Measurements from ENCODE around the gene MAML3. TPM values are rescaled to one million over a fixed set of nuclear protein-coding genes. Genes with fewer than 3 reads are reported as not detected.

Gene MAML3
- polyA plus RNA-seq, 1 donor = 6.0 TPM

GRCh38 chr4:139833151-139833910 is 320.7 kb downstream of the MAML3 start:
- no peak for DNase-seq

DNA sequence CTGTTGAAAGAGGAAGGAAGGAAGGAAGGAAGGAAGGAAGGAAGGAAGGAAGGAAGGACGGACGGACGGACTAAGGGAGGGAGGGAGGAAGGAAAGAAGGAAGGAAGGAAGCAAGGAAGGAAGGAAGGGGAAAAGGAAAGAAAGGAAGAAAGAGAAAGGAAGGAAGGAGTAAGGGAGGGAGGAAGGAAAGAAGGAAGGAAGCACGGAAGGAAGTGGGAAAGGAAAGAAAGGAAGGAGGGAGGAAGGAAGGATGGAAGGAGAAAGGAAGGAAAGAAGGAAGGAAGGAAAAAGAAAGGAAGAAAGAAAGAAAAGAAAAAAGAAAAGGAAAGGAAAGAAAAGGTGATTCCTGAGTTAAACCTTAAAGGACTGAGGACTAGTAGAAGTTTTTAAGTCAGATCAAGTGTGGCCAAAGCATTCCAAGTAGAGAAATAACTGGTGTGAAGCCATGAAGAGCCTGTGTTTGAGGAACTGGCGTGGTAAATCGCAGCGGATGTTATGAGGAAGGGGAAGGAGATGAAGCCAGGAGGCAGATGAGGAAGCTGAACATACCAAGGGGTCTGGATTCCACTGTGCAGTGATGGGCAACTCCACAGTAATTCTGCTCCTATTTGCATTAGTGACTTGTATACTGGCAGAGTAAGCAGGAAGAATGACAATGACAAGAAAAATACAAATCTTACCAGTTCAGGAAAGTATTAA is 324.9 kb downstream of the MAML3 start:
- no peak for DNase-seq

- no peak for DNase-seq
Observed at GRCh38 chr4:139826426-139826825, 327.6 kb downstream of the MAML3 start.

GRCh38 chr4:139825523-139826014 is 328.4 kb downstream of the MAML3 start:
- no peak for DNase-seq

DNA sequence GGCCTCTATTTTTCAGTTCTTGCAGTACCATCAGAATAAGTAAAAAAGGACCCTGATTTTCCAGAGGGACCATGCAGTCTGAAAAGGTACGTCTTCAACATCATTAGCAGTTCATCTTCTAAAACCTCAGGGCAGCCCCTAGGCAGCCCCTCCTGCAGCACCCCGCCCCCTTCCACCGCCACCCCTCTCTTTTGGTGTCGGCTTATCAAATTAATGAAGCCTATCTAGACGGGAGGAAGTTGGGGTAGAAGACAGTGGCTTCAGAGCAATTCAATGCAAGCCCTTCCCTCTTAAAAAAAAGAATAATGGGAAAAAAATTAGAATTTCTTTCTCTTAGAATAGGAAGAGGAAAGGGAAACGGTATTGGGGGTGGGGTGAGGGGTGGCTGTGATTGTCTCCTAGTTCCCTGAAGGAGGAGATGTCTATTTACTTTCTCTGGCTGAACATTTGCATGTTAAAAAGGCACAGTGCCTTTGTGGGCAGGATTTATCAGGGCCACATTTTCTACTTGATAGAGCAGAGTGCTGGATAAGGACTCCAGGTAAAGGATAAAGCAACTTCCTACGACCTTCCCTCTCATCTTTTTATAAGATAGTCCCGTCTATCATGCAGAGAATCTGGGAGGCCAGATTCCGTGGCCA is 329.0 kb downstream of the MAML3 start:
- no peak for DNase-seq

DNA sequence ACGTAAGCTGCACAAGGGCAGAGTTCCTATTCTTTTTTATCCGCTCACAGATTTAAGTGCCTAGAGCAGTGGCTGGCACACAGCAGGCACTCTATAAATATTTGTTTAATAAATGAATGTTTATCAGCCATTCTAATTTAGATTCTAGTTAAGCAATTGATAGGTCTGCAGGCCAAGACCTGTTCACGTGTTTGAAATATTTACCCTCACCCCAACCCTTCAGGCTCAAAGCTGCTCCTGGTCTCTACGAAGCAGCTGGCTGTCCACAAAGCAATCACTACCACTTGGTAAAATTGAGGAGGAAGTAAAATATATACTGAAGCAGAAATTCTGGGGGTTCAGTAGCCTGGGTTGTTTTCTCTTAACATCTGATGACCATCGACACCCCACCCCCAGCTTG is 330.2 kb downstream of the MAML3 start:
- DNase-seq = no peak

GRCh38 chr4:139823345-139823744 is 330.6 kb downstream of the MAML3 start:
- DNase-seq = no peak

DNA sequence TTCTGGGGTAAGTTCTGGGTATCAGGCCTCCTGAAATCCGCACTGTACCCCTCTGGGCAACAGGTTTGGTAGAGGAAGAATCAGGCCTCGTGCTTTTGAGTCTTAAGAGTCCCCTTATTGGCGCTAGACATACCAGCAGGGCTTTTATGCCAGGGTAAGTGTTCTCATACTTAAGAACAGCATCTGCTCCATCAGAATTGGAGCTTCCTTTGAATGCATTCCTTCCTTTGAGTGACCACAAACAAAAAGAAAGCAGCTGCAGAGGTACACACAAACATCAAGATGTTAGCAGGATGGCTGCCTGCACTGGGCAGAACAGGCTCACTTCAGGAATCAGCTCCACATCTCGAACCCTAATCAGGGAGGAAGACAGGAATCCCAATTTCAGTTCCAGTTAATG is 331.6 kb downstream of the MAML3 start:
- DNase-seq = no peak

GRCh38 chr4:139819082-139819481 is 334.9 kb downstream of the MAML3 start:
- DNase-seq = no peak

- no peak for DNase-seq
Observed at GRCh38 chr4:139817657-139818452, 336.1 kb downstream of the MAML3 start.

DNA sequence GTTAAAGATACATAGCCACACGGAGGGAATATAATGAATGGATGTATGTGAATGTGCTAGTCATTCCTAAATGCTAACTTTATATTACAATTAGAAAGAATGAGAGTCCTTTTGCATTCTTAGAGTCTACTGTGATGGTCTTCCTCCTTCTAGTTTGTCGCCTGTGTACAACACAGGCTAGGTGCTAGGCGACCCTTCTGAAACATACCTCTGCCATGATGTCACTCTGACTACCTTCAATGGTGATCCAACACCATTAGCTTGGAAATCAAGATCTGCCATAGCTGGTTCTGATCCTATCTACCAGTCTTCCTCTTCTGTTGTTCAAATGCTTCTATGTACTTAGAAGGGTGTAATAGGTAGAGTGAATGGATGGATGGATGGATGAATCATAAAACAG is 337.1 kb downstream of the MAML3 start:
- no peak for DNase-seq

- DNase-seq = peak; percentile 44
Observed at GRCh38 chr4:139815778-139816601, 338.0 kb downstream of the MAML3 start.

DNA sequence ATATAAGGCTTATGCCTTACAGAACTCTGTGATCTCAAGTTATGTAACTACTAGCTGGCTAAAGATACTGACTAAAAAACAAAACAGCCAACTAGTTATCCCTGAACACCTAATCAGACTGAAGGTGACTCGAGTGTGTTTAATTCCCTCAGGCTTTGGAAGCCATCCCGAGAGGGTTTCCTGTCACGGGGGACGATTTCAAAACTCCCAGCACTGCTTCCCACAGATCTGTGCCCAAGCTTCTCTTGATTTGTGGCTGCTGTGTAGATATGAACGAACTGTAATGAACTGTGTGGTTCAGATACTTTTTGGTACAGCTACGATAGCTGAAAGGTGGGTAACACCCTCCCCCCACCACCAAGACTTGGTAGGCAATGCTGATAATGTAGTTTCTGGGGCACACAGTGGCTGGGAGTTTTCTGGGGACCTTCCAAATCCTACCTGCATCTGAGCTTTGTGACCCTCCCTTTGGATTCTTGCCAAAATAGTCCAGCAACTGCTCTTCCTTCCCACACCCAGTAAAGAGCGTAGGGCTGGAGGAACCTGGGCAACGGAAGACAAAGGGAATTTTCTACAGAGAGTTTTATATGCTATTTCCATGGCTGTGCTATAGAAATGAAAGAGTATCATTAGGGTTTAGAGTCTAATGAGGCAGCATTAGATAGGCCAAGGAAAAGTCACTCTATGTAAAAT is 339.5 kb downstream of the MAML3 start:
- no peak for DNase-seq

DNA sequence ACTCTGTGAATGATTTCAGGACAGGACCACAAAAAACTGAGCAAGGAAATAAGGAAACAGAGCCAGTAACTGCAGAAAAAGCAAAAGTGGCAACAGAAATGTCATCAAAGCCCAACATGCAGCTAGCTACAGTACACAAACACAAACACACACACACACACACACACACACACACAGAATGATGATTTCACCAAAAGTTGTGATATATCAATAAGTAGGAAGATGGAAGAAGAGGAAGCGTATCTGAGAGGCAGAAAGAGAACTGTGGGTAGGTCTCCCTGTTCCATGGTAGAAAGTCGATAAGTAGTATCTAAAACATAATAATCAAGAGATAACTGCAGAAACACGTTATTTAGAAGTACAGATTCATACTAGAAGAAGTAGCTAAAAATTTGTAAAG is 340.1 kb downstream of the MAML3 start:
- DNase-seq = no peak

- no peak for DNase-seq
Observed at GRCh38 chr4:139810710-139811109, 343.3 kb downstream of the MAML3 start.

- no peak for DNase-seq
Observed at GRCh38 chr4:139809757-139810140, 344.2 kb downstream of the MAML3 start.

DNA sequence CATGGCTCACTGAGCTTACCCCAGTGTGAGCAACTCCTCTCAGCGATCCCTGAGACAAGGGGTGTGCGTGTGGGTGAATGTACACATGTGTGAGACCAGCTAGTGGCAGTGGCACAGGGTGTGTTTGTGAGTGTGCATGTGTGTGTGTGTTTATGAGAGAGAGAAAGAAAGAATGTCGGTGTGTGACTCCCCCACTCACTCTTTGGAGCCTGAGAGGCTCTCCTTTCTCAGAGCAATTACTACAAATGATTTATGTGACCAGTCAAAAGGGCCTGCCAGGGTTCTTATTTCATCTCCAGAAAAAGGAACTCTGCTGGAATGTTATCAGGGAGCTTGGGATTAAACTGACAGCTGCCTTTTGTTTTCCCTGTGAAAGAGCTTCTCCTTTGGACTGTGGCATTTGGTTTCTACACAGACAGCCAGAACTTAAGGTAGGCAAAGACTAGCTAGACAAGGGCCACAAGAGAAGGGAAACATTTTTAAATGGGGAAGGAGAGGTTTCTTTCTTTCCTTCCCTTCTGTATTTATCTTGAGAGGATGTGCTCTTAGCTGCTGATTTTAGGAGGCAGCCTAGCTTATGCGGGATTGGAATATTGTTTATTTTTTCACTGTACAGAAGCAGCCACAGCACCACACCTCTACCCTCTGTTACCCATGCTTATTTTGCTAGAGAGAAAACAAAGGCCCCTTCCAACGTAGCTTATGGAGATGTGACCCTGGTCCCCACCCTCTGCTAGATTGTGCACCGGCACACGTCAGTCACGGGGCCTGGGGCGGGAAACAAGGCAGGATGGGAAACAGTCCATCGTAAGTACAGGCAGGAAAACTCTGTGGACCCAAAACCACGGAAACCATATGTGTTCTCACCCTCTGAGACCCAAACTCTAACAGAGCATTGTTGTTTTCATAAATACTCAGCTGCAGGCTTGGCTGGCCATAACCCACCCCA is 344.9 kb downstream of the MAML3 start:
- no peak for DNase-seq

- DNase-seq = no peak
Observed at GRCh38 chr4:139808381-139808807, 345.6 kb downstream of the MAML3 start.

DNA sequence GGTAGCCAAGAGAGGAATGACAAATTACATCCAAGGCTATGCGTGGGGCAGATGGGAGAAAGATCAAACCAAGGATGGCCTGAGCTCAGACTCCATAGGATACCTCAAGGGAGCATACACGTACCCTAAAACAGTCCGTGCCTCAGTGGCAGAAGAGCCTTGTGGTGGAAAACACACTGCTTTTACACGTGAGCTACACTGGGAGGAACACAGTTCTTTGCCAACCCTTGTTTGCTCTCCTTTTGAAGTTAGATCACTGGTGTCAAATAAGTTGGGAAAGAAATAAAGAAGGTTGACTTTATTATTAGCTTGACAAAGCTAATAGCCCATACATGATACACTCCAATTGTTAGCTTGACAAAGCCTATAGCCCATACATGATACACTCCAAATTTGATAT is 346.5 kb downstream of the MAML3 start:
- DNase-seq = no peak

- no peak for DNase-seq
Observed at GRCh38 chr4:139806929-139807328, 347.1 kb downstream of the MAML3 start.
